ENCODE data around the gene BDKRB2. TPM values are rescaled to one million over a fixed set of nuclear protein-coding genes. Genes with fewer than 3 reads are reported as not detected.

Gene BDKRB2
- total and polyA plus RNA-seq, 2 donors (not counting 1 experiment from before 2014, with no cell fraction given) = 24.0 to 91.5 TPM

GRCh38 chr14:96162741-96163140, 41.9 kb upstream of the BDKRB2 start:
- Histone ChIP-seq H2AFZ (ENCODE audit: low read length) (no peak overlapping the region), H3K4me1 (ENCODE audit: control insufficient read depth, extremely low read depth, insufficient read depth, low read length) (peaks cover 7% of the 10 kb centered on the region), H3K4me3 (replicated peaks in 1 of 4; ENCODE audit: control extremely low read depth in 1 of 4, insufficient read depth in 1 of 4, low read depth in 3 of 4, low read length in 4 of 4) (no peak overlapping the region), H4K20me1 (ENCODE audit: control insufficient read depth, extremely low read depth, insufficient read depth, low read length) (no peaks in the 10 kb centered on the region), H3K36me3 (ENCODE audit: control insufficient read depth, insufficient read depth, low read length) (no peaks in the 10 kb centered on the region), H3K79me2 (ENCODE audit: control insufficient read depth, insufficient read depth, low read length) (no peaks in the 10 kb centered on the region), H3K9me3 (ENCODE audit: control insufficient read depth, insufficient read depth, low read depth, low read length) (no peaks in the 10 kb centered on the region), H3K9ac (ENCODE audit: insufficient read depth, low read length) (no peak overlapping the region), H3K27me3 (ENCODE audit: control insufficient read depth, insufficient read depth, low read length) (no peaks in the 10 kb centered on the region), H3K4me2 (ENCODE audit: extremely low read depth, insufficient read depth, low read length) (no peak overlapping the region), H3K27ac (ENCODE audit: insufficient read depth, low read length) (no peak overlapping the region)
- TF ChIP-seq EZH2 (IDR thresholded peaks at IDR 0.05; ENCODE audit: low read length, missing control alignments) (no peak), CTCF (conservative IDR thresholded peaks at IDR 0.05 in 1 of 2, IDR thresholded peaks at IDR 0.05 in 1 of 2; ENCODE audit: low read depth in 1 of 2, low read length in 2 of 2) (no peak)
- peak; percentile 37 to 85 for DNase-seq (ENCODE audit: low read depth in 2 of 2)

- Histone ChIP-seq H3K4me3 (replicated peaks in 1 of 4; ENCODE audit: control extremely low read depth in 1 of 4, insufficient read depth in 1 of 4, low read depth in 3 of 4, low read length in 4 of 4) (no peak overlapping the region), H3K27me3 (ENCODE audit: control insufficient read depth, insufficient read depth, low read length) (no peaks in the 10 kb centered on the region), H3K79me2 (ENCODE audit: control insufficient read depth, insufficient read depth, low read length) (no peaks in the 10 kb centered on the region), H3K4me1 (ENCODE audit: control insufficient read depth, extremely low read depth, insufficient read depth, low read length) (peaks cover 7% of the 10 kb centered on the region), H3K27ac (ENCODE audit: insufficient read depth, low read length) (no peak overlapping the region), H3K36me3 (ENCODE audit: control insufficient read depth, insufficient read depth, low read length) (no peaks in the 10 kb centered on the region), H4K20me1 (ENCODE audit: control insufficient read depth, extremely low read depth, insufficient read depth, low read length) (no peaks in the 10 kb centered on the region), H3K9ac (ENCODE audit: insufficient read depth, low read length) (no peak overlapping the region), H3K9me3 (ENCODE audit: control insufficient read depth, insufficient read depth, low read depth, low read length) (no peaks in the 10 kb centered on the region), H3K4me2 (ENCODE audit: extremely low read depth, insufficient read depth, low read length) (no peak overlapping the region), H2AFZ (ENCODE audit: low read length) (no peak overlapping the region)
- peak in 1 of 2 donors; percentile 76 for DNase-seq (ENCODE audit: low read depth in 2 of 2)
- no peak for TF ChIP-seq CTCF (conservative IDR thresholded peaks at IDR 0.05 in 1 of 2, IDR thresholded peaks at IDR 0.05 in 1 of 2; ENCODE audit: low read depth in 1 of 2, low read length in 2 of 2)
- no peak for TF ChIP-seq EZH2 (IDR thresholded peaks at IDR 0.05; ENCODE audit: low read length, missing control alignments)
Observed at GRCh38 chr14:96164861-96165490, 39.7 kb upstream of the BDKRB2 start.

- TF ChIP-seq CTCF (conservative IDR thresholded peaks at IDR 0.05 in 1 of 2, IDR thresholded peaks at IDR 0.05 in 1 of 2; ENCODE audit: low read depth in 1 of 2, low read length in 2 of 2) = no peak
- TF ChIP-seq EZH2 (IDR thresholded peaks at IDR 0.05; ENCODE audit: low read length, missing control alignments) = no peak
- Histone ChIP-seq H3K36me3 (ENCODE audit: control insufficient read depth, insufficient read depth, low read length) (no peaks in the 10 kb centered on the region), H3K79me2 (ENCODE audit: control insufficient read depth, insufficient read depth, low read length) (no peaks in the 10 kb centered on the region), H3K27ac (ENCODE audit: insufficient read depth, low read length) (no peak overlapping the region), H4K20me1 (ENCODE audit: control insufficient read depth, extremely low read depth, insufficient read depth, low read length) (no peaks in the 10 kb centered on the region), H3K4me3 (replicated peaks in 1 of 4; ENCODE audit: control extremely low read depth in 1 of 4, insufficient read depth in 1 of 4, low read depth in 3 of 4, low read length in 4 of 4) (no peak overlapping the region), H3K9me3 (ENCODE audit: control insufficient read depth, insufficient read depth, low read depth, low read length) (no peaks in the 10 kb centered on the region), H3K27me3 (ENCODE audit: control insufficient read depth, insufficient read depth, low read length) (no peaks in the 10 kb centered on the region), H3K9ac (ENCODE audit: insufficient read depth, low read length) (no peak overlapping the region), H3K4me2 (ENCODE audit: extremely low read depth, insufficient read depth, low read length) (no peak overlapping the region), H2AFZ (ENCODE audit: low read length) (no peak overlapping the region), H3K4me1 (ENCODE audit: control insufficient read depth, extremely low read depth, insufficient read depth, low read length) (peaks cover 7% of the 10 kb centered on the region)
- DNase-seq (ENCODE audit: low read depth in 2 of 2) = no peak
Observed at GRCh38 chr14:96165493-96166436, 38.9 kb upstream of the BDKRB2 start.
